Panc1 (cell line): ENCODE results near the gene NOX1.

Experiments
- POLR2AphosphoS5 ChIP-seq: IDR thresholded peaks from 2 replicates; pipeline ENCODE4 v1.6.1; 2012; ENCODE audit warnings: mild to moderate bottlenecking, low read depth, low read length, moderate library complexity
- TF ChIP-seq, protein P1 (sequence below): fragments of 450-650 bp; IDR thresholded peaks from 2 replicates; pipeline ENCODE4 v1.5.1; 2017; ENCODE audit warnings: mild to moderate bottlenecking

DNA sequence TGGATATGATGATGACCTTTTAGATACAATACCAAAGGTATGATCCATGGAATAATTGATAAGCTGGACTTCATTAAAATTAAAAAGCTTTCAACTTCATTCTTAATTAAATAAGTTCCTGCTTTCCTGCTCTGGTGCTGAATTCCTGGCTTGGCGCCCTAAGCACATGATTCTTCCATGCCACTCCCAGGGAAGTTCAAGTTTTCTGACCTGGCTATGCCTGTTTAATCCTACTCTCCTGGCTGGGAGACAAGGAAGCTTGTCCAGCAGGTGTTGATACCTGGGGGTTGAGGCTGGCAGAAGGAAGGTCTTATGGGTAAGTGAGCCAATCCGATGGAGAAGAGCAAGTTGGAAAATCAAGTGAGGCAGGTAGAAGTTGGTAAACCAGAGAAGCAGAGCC, 30.3 kb upstream of the NOX1 start:
- no peak for TF ChIP-seq POLR2AphosphoS5
- TF ChIP-seq, protein P1, sequence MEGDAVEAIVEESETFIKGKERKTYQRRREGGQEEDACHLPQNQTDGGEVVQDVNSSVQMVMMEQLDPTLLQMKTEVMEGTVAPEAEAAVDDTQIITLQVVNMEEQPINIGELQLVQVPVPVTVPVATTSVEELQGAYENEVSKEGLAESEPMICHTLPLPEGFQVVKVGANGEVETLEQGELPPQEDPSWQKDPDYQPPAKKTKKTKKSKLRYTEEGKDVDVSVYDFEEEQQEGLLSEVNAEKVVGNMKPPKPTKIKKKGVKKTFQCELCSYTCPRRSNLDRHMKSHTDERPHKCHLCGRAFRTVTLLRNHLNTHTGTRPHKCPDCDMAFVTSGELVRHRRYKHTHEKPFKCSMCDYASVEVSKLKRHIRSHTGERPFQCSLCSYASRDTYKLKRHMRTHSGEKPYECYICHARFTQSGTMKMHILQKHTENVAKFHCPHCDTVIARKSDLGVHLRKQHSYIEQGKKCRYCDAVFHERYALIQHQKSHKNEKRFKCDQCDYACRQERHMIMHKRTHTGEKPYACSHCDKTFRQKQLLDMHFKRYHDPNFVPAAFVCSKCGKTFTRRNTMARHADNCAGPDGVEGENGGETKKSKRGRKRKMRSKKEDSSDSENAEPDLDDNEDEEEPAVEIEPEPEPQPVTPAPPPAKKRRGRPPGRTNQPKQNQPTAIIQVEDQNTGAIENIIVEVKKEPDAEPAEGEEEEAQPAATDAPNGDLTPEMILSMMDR = no peak
